K562 (cell line): ENCODE results near the gene ALK. TPM values are rescaled to one million over a fixed set of nuclear protein-coding genes. Genes with fewer than 3 reads are reported as not detected.

Experiments
- CLOCK ChIP-seq: fragments of 250-450 bp; sonication (Bioruptor Pico); IDR thresholded peaks from 2 replicates; pipeline ENCODE4 v1.4.0; 2020; ENCODE audit warnings: mild to moderate bottlenecking, moderate library complexity, borderline replicate concordance
- MYC ChIP-seq, 2 experiments: fragments of 250-450 bp in 1 of 2; sonication (Bioruptor Pico) in 1 of 2; IDR thresholded peaks; 2 replicates each; pipeline versions ENCODE4 v1.5.1 to v1.6.1; 2012 to 2021; ENCODE audit warnings: low read depth in 2 of 2, borderline replicate concordance in 1 of 2, improper control_type of control experiment in 1 of 2, low read length in 1 of 2, mild to moderate bottlenecking in 1 of 2, moderate library complexity in 1 of 2
- SUPT5H ChIP-seq: fragments of 450-650 bp; IDR thresholded peaks from 2 replicates; pipeline ENCODE4 v1.6.1; 2016
- ZBTB49 ChIP-seq: sonication (generic); formaldehyde crosslinking; IDR thresholded peaks from 2 replicates; pipeline ENCODE4 v1.8.0; 2022; ENCODE audit warnings: missing genetic modification reagents, mild to moderate bottlenecking, borderline replicate concordance
- ZNF76 ChIP-seq: fragments of 250-450 bp; sonication (Bioruptor Pico); IDR thresholded peaks from 2 replicates; pipeline ENCODE4 v1.4.0; 2020; ENCODE audit warnings: mild to moderate bottlenecking, moderate library complexity, borderline replicate concordance
- ZSCAN32 ChIP-seq: fragments of 450-650 bp; formaldehyde crosslinking; IDR thresholded peaks from 2 replicates; pipeline ENCODE4 v1.4.0; 2020; ENCODE audit warnings: mild to moderate bottlenecking, moderate library complexity
- polyA plus RNA-seq, 8 experiments: library from polyadenylated mRNA; depleted of rRNA in 4 of 8; stranded (reverse) in 5 of 8; unstranded in 3 of 8; fragments of >200 nt; fragmentation: Nextera tagmentation in 2 of 8; fragmentation: Illumina TruSeq in 1 of 8; extraction: Ambion mirVana in 2 of 8; extraction: Trizol in 1 of 8; gene quantifications; 2 replicates each; pipeline versions ENCODE4 v1.2.1 to v1.2.3, GENCODE V29; 2011 to 2014; ENCODE audit warnings: inconsistent platforms in 1 of 8, missing spikeins in 1 of 8
- total RNA-seq, 7 experiments: library from RNA; depleted of rRNA in 6 of 7; stranded (reverse); fragments of >200 nt in 6 of 7; fragmentation: Illumina TruSeq in 2 of 7; extraction: Trizol in 2 of 7; gene quantifications; 2 replicates each; pipeline versions ENCODE4 v1.2.1 to v1.2.3, GENCODE V29; 2011 to 2021; ENCODE audit warnings: low replicate concordance in 1 of 7

The ALK gene
- total and polyA plus RNA-seq, 9 of the 15 experiments (the other 6 are each of a cell fraction or from before 2014, with no cell fraction given), result not detected

- TF ChIP-seq ZBTB49 (CRISPR knock-in tag) (no peak), ZSCAN32 (no peak), SUPT5H (no peak), CLOCK (CRISPR knock-in tag) (no peak), ZNF76 (no peak), MYC (IDR thresholded peaks at IDR 0.05; ENCODE audit: low read depth, low read length) (no peak), MYC (CRISPR knock-in tag; IDR thresholded peaks at IDR 0.05; ENCODE audit: borderline replicate concordance, low read depth) (no peak)
Observed at GRCh38 chr2:29578084-29578598, 343.2 kb downstream of the ALK start (continued).
